HG02840 (cell line): Measurements from ENCODE around the gene SMIM21.

Source experiments
- ATAC-seq: cut with Tn5 transposase; IDR thresholded peaks from one replicate; pipeline ENCODE4 v1.9.1; 2021; ENCODE audit warnings: mild to moderate bottlenecking, moderate library complexity, moderate number of reproducible peaks; ENCODE audit not compliant: unreplicated experiment, low FRiP score

SMIM21 gene

GRCh38 chr18:75378376-75379315 is 48.9 kb downstream of the SMIM21 start:
- no peak for ATAC-seq

GRCh38 chr18:75377926-75378325 is 49.6 kb downstream of the SMIM21 start:
- ATAC-seq = no peak

GRCh38 chr18:75377258-75377657 is 50.2 kb downstream of the SMIM21 start:
- ATAC-seq = no peak

DNA sequence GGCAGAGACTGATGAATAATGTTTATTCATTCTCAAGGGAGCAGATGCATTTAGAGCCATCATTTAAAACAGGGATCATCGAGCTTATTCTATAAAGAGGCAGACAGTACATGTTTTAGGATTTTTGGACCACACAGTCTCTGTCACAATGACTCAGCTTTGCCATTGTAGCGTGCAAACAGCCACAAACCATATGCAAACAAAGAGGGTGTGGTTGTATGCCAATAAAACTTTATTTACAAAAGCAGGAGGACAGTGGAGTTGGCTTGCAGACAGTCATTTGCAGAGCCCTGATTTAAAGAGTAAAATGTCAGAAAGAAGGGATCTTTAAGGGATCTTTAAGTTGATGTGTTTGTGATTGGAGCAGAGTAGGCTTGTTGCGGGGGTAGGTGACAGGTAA is 51.5 kb downstream of the SMIM21 start:
- no peak for ATAC-seq

DNA sequence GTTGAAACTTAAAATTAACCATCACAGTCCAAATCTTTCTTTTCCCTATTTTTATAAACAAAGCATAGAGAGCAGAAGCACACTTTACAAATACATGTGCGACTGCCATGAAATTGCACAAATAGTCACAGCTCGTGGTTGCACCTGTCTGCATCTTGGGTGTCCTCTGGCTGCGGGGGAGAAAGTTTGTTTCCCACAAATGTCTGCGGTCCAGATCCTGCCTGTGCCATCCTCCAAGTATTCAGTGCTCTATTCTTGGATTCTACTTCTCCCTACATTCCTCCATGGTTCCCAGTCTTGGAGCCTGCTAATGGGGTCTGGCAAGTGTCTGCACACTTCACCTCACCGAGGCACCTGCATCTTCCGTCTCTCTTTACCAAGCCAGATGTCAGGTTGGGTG is 52.2 kb downstream of the SMIM21 start:
- no peak for ATAC-seq

DNA sequence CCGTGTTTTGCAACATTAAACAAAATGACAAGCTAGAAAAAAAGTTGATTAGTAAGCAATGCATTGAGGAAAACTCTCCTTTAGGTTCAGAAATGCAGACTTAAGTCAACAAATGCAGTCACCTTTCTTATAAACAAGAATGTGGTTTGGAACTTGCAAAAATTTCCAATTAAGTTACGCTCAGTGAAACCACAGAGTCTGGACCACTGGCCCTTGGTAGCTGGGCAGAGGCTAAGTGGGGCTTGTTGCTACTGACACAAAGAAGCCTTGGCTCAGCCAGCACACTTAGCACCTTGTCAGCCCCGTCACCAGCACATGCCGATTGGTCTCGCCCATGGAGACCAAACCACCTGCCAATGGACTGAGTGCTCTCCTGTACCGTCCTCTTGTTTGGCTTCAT is 53.0 kb downstream of the SMIM21 start:
- no peak for ATAC-seq

DNA sequence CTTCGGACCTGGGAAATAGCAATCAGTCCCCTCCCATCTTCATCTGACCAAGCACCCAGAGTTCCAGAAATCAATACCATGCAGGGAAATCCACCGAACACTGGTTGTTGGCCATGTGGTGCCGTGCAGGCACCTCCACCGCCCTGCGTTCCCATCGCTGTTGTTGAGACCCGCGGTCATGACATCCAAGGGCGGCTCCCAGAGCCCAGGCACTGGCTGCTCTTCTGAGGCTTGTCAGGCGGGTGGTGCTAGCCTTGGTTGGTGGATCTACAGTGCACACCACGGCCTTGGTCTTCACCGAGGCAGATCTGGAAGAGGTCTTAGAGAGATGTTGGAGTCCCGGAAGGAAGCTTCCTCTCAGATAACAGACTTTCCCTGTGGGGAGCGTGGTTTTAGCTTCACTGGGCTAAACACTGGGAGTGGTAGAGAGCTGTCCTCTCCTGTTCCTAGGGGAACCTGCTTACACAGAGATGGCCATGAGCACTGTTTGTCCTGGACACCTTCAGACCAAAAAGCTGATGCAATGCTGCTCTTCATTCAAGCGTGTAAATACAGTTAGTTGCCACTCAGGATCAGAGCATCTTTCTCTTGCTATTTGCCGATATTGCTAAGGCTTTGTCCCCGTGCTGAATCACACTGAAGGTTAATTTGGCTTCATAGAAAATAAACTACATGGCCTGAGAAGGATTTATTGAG is 58.3 kb downstream of the SMIM21 start:
- no peak for ATAC-seq

DNA sequence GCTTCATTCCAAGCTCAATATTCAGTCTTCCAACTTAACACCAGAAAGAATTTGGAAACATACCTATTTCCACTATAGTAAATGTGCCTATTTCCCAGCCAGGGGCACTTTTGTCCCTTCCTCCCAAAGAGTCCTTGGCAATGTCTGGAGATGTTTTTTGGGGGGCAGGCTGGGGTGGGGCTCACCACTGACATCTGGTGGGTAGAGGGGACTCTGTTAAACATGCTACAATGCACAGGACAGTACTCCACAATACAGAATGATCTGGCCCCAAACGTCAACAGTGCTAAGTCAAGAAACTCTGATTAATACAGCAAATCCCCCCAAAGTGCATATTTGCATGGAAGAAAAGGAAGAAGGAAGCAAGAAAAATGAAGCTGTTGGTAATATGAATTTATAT is 61.7 kb downstream of the SMIM21 start:
- no peak for ATAC-seq

DNA sequence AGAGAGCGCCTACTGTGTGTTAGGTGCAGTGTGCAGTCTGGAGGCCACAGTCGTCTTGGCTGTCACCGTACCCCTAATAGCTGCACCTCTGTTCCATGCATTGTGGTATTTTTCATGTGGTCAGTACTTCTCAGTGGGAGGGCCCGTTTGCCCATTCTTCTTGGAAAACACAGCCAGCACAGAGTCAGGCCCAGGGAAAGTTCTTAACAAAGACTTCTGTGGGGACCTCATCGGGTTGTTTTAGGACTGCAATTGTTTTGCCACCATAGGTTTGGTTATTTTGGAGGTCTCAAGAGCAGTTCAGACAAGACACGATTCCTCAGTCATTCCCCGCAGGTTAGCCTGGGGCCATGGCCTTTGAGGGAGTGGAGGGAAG is 62.3 kb downstream of the SMIM21 start:
- ATAC-seq = no peak

DNA sequence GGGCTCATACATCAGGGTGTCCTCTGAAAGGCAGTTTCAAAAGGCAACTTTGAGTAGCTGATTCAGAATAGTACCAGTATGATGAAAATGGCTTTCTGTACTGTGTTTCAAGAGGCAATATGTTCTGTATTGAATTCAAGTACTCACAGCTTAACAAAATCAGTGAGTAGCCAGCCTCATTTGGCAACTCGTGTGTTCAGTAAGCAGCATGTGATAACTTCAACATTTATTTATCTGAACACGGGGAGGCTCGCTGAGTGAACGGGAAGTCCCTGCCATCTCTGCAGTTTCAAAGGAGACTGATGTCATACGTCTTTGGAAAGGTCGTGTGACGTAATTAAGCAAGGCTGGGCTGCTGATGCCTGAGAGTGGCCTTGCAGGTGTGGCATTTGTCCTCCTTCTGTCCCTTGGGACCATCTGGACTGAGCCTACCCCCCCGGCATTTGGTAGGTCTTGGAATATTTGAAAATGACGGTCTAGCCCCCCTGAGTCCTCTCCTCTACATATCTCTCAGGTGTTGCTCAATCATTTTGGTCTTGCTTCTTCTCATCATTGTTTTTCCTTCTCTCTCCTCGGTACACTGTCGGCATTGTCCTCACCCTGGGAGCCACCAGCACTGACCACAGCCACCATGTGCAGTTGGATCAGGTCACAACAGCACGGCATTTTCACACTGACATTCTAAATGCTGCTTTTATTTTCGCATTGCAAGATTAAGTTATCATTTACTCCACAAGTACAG is 62.8 kb downstream of the SMIM21 start:
- ATAC-seq = no peak

DNA sequence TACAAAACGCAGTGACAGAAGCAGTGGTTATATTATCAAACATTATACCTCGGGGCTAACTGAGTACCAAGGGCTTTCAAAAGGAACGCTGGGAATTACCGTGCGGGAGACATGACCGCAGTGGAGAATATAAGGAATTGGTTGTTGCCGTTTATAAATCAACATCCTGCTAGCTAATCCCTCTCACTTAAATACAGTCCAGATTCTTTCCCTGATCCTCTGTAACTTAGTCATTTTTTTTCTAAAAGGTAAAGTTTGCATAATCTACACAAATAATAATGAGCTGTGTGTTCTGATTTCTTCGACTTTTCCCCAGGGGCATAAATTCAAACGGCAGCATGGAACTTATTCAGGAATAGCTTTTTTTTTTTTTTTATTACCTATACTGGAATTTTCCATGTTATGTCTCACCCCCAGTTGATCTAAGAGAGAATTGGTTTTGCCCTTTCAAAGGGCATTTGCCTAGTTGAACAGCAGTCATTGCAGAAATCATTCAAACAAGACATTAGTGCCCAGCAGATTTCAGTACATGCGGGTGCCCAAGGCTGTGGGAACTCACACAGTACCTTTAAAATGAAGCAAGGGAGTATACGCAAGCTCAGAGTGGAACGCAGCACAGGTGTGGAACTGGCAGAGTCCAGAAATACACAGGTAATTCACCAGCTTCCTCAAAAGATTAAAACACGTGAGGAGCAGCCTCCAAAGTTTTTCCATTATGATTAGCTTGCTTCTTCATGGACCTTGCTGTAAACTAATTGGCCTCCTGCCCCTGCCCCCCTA is 63.9 kb downstream of the SMIM21 start:
- ATAC-seq = no peak

GRCh38 chr18:75362435-75362834 is 65.1 kb downstream of the SMIM21 start:
- no peak for ATAC-seq

DNA sequence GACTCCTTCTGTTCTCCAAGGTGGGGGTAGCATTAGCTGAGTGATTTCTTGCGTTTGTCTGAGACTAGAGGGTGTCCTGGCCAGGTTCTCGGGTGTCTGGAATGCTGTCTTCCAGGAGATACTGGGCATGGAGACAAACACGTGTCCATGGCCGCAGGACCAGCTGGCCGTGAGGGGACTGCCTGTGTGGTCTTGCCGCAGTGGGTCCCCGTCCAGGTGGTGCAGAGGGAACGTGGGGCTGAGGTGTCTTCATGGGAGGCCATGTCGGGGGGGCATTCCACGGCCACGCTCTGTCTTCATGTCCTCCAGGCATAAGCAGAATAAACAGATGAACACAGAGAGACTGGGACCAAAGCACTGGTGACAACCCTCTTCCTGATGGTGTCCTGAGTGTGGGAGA is 66.6 kb downstream of the SMIM21 start:
- no peak for ATAC-seq

GRCh38 chr18:75360215-75360614 is 67.3 kb downstream of the SMIM21 start:
- ATAC-seq = no peak
